SK-N-SH (cell line): ENCODE measurements around the gene C1orf226. TPM values are rescaled to one million over a fixed set of nuclear protein-coding genes. Genes with fewer than 3 reads are reported as not detected.

Experiments used
- CTCF ChIA-PET: fragments of 300-600, 350-600 bp; formaldehyde crosslinking; extraction: SDS; loops from one replicate; lab custom pipeline; 2021; lab: Yijun Ruan, JAX
- POLR2A ChIA-PET: fragments of 350-600 bp; sonication (Branson Sonifier 250); formaldehyde crosslinking; extraction: SDS; loops from one replicate; lab custom pipeline; 2020; ENCODE audit warnings: antibody characterized with exemption, inconsistent platforms; lab: Yijun Ruan, JAX
- DNase-seq: peaks from one replicate; pipeline ENCODE4 v3.0.0; 2012
- H2AFZ ChIP-seq: fragments of 200-600 bp; sonication (generic); 2 replicates; pipeline ENCODE4 v1.8.1; 2016; ENCODE audit warnings: antibody characterized with exemption, mild to moderate bottlenecking, low read depth
- H3F3A ChIP-seq: fragments of 200-600 bp; sonication (generic); replicated peaks from 2 replicates; pipeline ENCODE3; 2016; ENCODE audit warnings: antibody characterized with exemption, mild to moderate bottlenecking; ENCODE audit not compliant: insufficient read depth
- H3K27ac ChIP-seq, 2 experiments: fragments of 200-500 bp in 1 of 2; fragments of 200-600 bp in 1 of 2; sonication (Bioruptor generic) in 1 of 2; sonication (generic), shearing (Covaris generic) in 1 of 2; 2 replicates each; pipeline versions ENCODE4 v1.5.1 to v1.6.1; 2014 to 2016; ENCODE audit warnings: low read depth in 2 of 2, inconsistent platforms in 1 of 2, low read length in 1 of 2, mild to moderate bottlenecking in 1 of 2, mixed read lengths in 1 of 2
- H3K27me3 ChIP-seq: fragments of 200-600 bp; sonication (generic), shearing (Covaris generic); 2 replicates; pipeline ENCODE4 v1.6.1; 2016; ENCODE audit warnings: mixed run types; ENCODE audit not compliant: insufficient read depth
- H3K36me3 ChIP-seq, 2 experiments: fragments of 200-500 bp in 1 of 2; fragments of 200-600 bp in 1 of 2; sonication (Bioruptor generic) in 1 of 2; sonication (generic) in 1 of 2; replicated peaks in 1 of 2; 2 replicates each; pipeline versions ENCODE3 to v1.5.1; 2014 to 2016; ENCODE audit warnings: low read length in 1 of 2, mild to moderate bottlenecking in 1 of 2; ENCODE audit not compliant: insufficient read depth in 2 of 2, control insufficient read depth in 1 of 2
- H3K4me1 ChIP-seq, 2 experiments: fragments of 200-500 bp in 1 of 2; fragments of 200-600 bp in 1 of 2; sonication (Bioruptor generic) in 1 of 2; sonication (generic), shearing (Covaris generic) in 1 of 2; 2 replicates each; pipeline versions ENCODE4 v1.5.1 to v1.6.1; 2014 to 2016; ENCODE audit warnings: low read depth in 1 of 2, low read length in 1 of 2, mixed run types in 1 of 2; ENCODE audit not compliant: insufficient read depth in 2 of 2, control insufficient read depth in 1 of 2
- H3K4me2 ChIP-seq: fragments of 200-600 bp; sonication (generic), shearing (Covaris generic); 2 replicates; pipeline ENCODE4 v1.6.1; 2017; ENCODE audit warnings: mixed run types
- H3K4me3 ChIP-seq, 2 experiments: fragments of 200-500 bp in 1 of 2; fragments of 200-600 bp in 1 of 2; sonication (Bioruptor generic) in 1 of 2; sonication (generic), shearing (Covaris generic) in 1 of 2; 2 replicates each; pipeline versions ENCODE4 v1.5.1 to v1.8.1; 2014 to 2016; ENCODE audit warnings: low read depth in 2 of 2, inconsistent platforms in 1 of 2, low read length in 1 of 2, mild to moderate bottlenecking in 1 of 2, mixed read lengths in 1 of 2, moderate library complexity in 1 of 2
- H3K79me2 ChIP-seq: fragments of 200-600 bp; sonication (generic); 2 replicates; pipeline ENCODE4 v1.8.1; 2017; ENCODE audit warnings: mild to moderate bottlenecking; ENCODE audit not compliant: insufficient read depth
- H3K9ac ChIP-seq: fragments of 200-600 bp; sonication (generic); 2 replicates; pipeline ENCODE4 v1.6.1; 2017; ENCODE audit warnings: mixed run types
- H3K9me2 ChIP-seq: fragments of 200-600 bp; sonication (generic); 2 replicates; pipeline ENCODE4 v1.6.1; 2017; ENCODE audit warnings: mixed run types
- H3K9me3 ChIP-seq: fragments of 200-600 bp; sonication (generic); 2 replicates; pipeline ENCODE4 v1.6.1; 2017; ENCODE audit warnings: mixed run types, mild to moderate bottlenecking, moderate library complexity
- H4K20me1 ChIP-seq: fragments of 200-600 bp; sonication (generic); 2 replicates; pipeline ENCODE4 v1.6.1; 2017; ENCODE audit warnings: mild to moderate bottlenecking, mixed run types; ENCODE audit not compliant: insufficient read depth
- CTCF ChIP-seq: fragments of 200-600 bp; sonication (generic); IDR thresholded peaks from 2 replicates; pipeline ENCODE4 v1.6.1; 2017; ENCODE audit warnings: antibody characterized with exemption, mild to moderate bottlenecking, moderate library complexity
- EP300 ChIP-seq, 2 experiments: IDR thresholded peaks; 2 replicates each; pipeline versions ENCODE4 v1.4.0 to v1.6.1; 2012; ENCODE audit warnings: borderline replicate concordance in 1 of 2, low read depth in 1 of 2, low read length in 1 of 2
- EZH2phosphoT487 ChIP-seq: fragments of 200-600 bp; sonication (generic); IDR thresholded peaks from 2 replicates; pipeline ENCODE4 v1.6.1; 2017; ENCODE audit warnings: low read depth, mixed run types, mild to moderate bottlenecking, antibody characterized with exemption, moderate library complexity, borderline replicate concordance
- FOSL2 ChIP-seq: IDR thresholded peaks from 2 replicates; pipeline ENCODE4 v1.4.0; 2012; ENCODE audit warnings: low read depth, mild to moderate bottlenecking, moderate library complexity, borderline replicate concordance
- FOXJ3 ChIP-seq: sonication (generic); formaldehyde crosslinking; IDR thresholded peaks from 2 replicates; pipeline ENCODE4 v1.5.1; 2020; ENCODE audit warnings: mild to moderate bottlenecking, missing genetic modification reagents
- GABPA ChIP-seq: IDR thresholded peaks from 2 replicates; pipeline ENCODE4 v1.4.0; 2012; ENCODE audit warnings: low read depth, mild to moderate bottlenecking
- MEF2A ChIP-seq: IDR thresholded peaks from 2 replicates; pipeline ENCODE4 v1.4.0; 2012; ENCODE audit warnings: low read depth, borderline replicate concordance
- NFIC ChIP-seq: IDR thresholded peaks from 2 replicates; pipeline ENCODE4 v1.4.0; 2012; ENCODE audit warnings: borderline replicate concordance
- NRF1 ChIP-seq: IDR thresholded peaks from 2 replicates; pipeline ENCODE4 v1.6.1; 2012; ENCODE audit warnings: low read depth, mild to moderate bottlenecking, low read length
- PBX3 ChIP-seq: IDR thresholded peaks from 2 replicates; pipeline ENCODE4; 2012
- POLR2AphosphoS5 ChIP-seq: IDR thresholded peaks from 2 replicates; pipeline ENCODE4 v1.6.1; 2012; ENCODE audit warnings: low read depth, low read length
- REST ChIP-seq: IDR thresholded peaks from 2 replicates; pipeline ENCODE4 v1.6.1; 2012; ENCODE audit warnings: mild to moderate bottlenecking, low read depth, low read length, moderate library complexity
- RFX5 ChIP-seq: IDR thresholded peaks from 2 replicates; pipeline ENCODE4 v1.6.1; 2012; ENCODE audit warnings: mild to moderate bottlenecking, improper control_type of control experiment, low read length
- TCF12 ChIP-seq: IDR thresholded peaks from 2 replicates; pipeline ENCODE4 v1.4.0; 2012
- TEAD4 ChIP-seq: IDR thresholded peaks from 2 replicates; pipeline ENCODE4 v1.4.0; 2012; ENCODE audit warnings: mild to moderate bottlenecking, borderline replicate concordance; ENCODE audit not compliant: insufficient read depth
- USF1 ChIP-seq: IDR thresholded peaks from 2 replicates; pipeline ENCODE4 v1.4.0; 2012; ENCODE audit warnings: low read depth, borderline replicate concordance
- USF2 ChIP-seq: fragments of 150-350 bp; IDR thresholded peaks from 2 replicates; pipeline ENCODE4 v1.6.1; 2017; ENCODE audit warnings: antibody characterized with exemption, low read length, low read depth, borderline replicate concordance
- ZBTB33 ChIP-seq: IDR thresholded peaks from 2 replicates; pipeline ENCODE4 v1.4.0; 2012; ENCODE audit warnings: low read depth, borderline replicate concordance
- WGBS: methylation state at CpG from one replicate; pipeline ENCODE4 v1.1.6; 2017; ENCODE audit warnings: low lambda C conversion rate; 5-methylcytosine and 5-hydroxymethylcytosine counted together
- polyA plus RNA-seq, 3 experiments: library from polyadenylated mRNA; depleted of rRNA; stranded (reverse); fragments of >200 nt; gene quantifications; 2 replicates each; pipeline ENCODE4 v1.2.3, GENCODE V29; 2012

C1orf226 gene
- polyA plus RNA-seq, 1 of the 3 experiments (the other 2 are of a cell fraction) = 0.03 TPM

- CTCF ChIA-PET = no interaction called here
- POLR2A ChIA-PET = no interaction called here
- Histone ChIP-seq H3K9ac (no peak overlapping the region), H3K4me1 (no peaks in the 10 kb centered on the region; a peak in 1 of 4 replicates), H3F3A (no peaks in the 10 kb centered on the region), H3K9me3 (no peaks in the 10 kb centered on the region), H3K27ac (no peak overlapping the region), H3K4me2 (no peak overlapping the region), H4K20me1 (no peaks in the 10 kb centered on the region), H3K27me3 (no peaks in the 10 kb centered on the region), H3K4me3 (no peak overlapping the region), H3K9me2 (no peaks in the 10 kb centered on the region)
- TF ChIP-seq GABPA (no peak), FOSL2 (no peak), FOXJ3 (no peak), USF1 (no peak), USF2 (no peak), NFIC (no peak), TEAD4 (no peak), NRF1 (no peak), CTCF (no peak), MEF2A (no peak), POLR2AphosphoS5 (no peak), REST (no peak), EZH2phosphoT487 (no peak), ZBTB33 (no peak), PBX3 (no peak), TCF12 (no peak), EP300 (IDR thresholded peaks at IDR 0.05; ENCODE audit: borderline replicate concordance in 1 of 2, low read depth in 1 of 2, low read length in 1 of 2) (no peak), RFX5 (no peak)
- TF ChIP-seq, all 33 proteins: peak for 0
- no peak for DNase-seq
- H3K36me3 ChIP-seq = no peaks in the 10 kb centered on the region
- no peak overlapping the region for H2AFZ ChIP-seq
- H3K79me2 ChIP-seq = no peaks in the 10 kb centered on the region
- WGBS = 40% methylated on average over 2 of the region's 2 CpGs
Measured at GRCh38 chr1:162416909-162417308, 35.4 kb downstream of the C1orf226 start.
